GM18526 (cell line): ENCODE results near the gene RAVER1.
A peak's percentile ranks its signal among the peaks of the same experiment; 100 is the strongest.

Experiments
- POLR2A ChIP-seq: IDR thresholded peaks from 3 replicates; pipeline ENCODE4 v1.6.1; 2011; ENCODE audit not compliant: insufficient read length; ENCODE audit errors: extremely low read depth

Gene RAVER1

GRCh38 chr19:10353793-10354391 is 20.6 kb upstream of the RAVER1 start:
- TF ChIP-seq POLR2A: no peak

GRCh38 chr19:10352764-10353671 is 19.7 kb upstream of the RAVER1 start:
- no peak for TF ChIP-seq POLR2A

- no peak for TF ChIP-seq POLR2A
Observed at GRCh38 chr19:10346509-10346908, 13.2 kb upstream of the RAVER1 start.

- TF ChIP-seq POLR2A: no peak
Observed at GRCh38 chr19:10344780-10345179, 11.5 kb upstream of the RAVER1 start.

GRCh38 chr19:10343495-10343894 is 10.2 kb upstream of the RAVER1 start:
- no peak for TF ChIP-seq POLR2A

GRCh38 chr19:10339977-10340376 is 6.6 kb upstream of the RAVER1 start:
- no peak for TF ChIP-seq POLR2A

GRCh38 chr19:10339380-10339960 is 6.1 kb upstream of the RAVER1 start, which contains the start of gene ICAM3:
Gene ICAM3 (minus strand): TSS chr19:10339624. CDS start chr19:10339614, 10 bp downstream.
- TF ChIP-seq POLR2A: peak; percentile 80

- no peak for TF ChIP-seq POLR2A
Observed at GRCh38 chr19:10338940-10339339, 5.6 kb upstream of the RAVER1 start.

- TF ChIP-seq POLR2A: no peak
Observed at GRCh38 chr19:10335352-10335985, 2.1 kb upstream of the RAVER1 start.

GRCh38 chr19:10334588-10335351 is 1.4 kb upstream of the RAVER1 start:
- no peak for TF ChIP-seq POLR2A

- TF ChIP-seq POLR2A: no peak
Observed at GRCh38 chr19:10333758-10334587, 644 bp upstream of the RAVER1 start.

- no peak for TF ChIP-seq POLR2A
Observed at GRCh38 chr19:10332158-10332964, 968 bp downstream of the RAVER1 start.

GRCh38 chr19:10329555-10329954 is 3.8 kb downstream of the RAVER1 start:
- no peak for TF ChIP-seq POLR2A
